GM12892 (cell line): Measurements from ENCODE around the gene SPEM3.

Experiments used
- POLR2A ChIP-seq: IDR thresholded peaks from 2 replicates; pipeline ENCODE4 v1.6.1; 2011; ENCODE audit warnings: low read depth, low read length, control low read depth
- POLR2AphosphoS5 ChIP-seq: IDR thresholded peaks from 2 replicates; pipeline ENCODE4 v1.6.1; 2011; ENCODE audit warnings: low read depth, low read length, control low read depth
- TAF1 ChIP-seq: IDR thresholded peaks from 2 replicates; pipeline ENCODE4 v1.6.1; 2011; ENCODE audit warnings: low read depth, mild to moderate bottlenecking, control low read depth, low read length, borderline replicate concordance

DNA sequence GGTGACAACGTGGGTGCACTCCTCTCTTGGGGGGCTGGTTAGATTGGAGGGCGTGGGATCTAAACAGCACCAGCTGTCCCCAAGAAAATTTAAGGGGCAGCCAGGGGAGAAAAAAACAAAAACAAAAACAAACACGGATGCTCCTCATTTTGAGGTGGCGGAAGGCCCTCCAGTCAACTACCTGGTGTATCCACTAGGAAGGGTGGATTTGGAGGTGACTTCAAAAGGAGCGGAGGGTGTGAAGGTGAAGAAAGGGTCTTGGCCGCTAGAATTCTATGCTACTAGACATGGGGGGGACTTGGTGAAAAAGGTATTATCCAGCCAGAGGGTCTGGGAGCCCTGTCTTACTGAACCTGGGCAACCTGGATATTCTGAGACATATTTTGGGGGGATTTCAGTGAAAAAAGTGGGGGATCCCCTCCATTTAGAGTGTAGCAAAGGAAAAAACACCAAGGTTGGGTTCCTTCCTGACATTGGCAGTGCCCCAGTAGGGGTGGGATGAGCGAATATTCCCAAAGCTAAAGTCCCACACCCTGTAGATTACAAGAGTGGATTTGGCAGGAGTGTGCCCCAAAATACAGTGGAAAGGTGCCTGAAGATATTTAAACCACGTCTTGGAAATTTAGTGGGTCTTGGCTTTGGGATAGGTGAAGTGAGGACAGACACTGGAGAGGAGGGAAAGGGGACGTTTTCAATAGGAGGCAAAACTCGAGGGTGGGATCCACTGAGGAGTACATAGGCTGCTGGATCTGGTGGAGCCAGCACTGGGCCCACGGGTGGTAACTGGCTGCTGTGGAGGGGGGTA lies 10.2 kb downstream of the SPEM3 start:
- TF ChIP-seq POLR2AphosphoS5, result no peak
- no peak for TF ChIP-seq POLR2A
- no peak for TF ChIP-seq TAF1
